Retina (tissue), 1 donor: ENCODE data around the gene F2R.

ENCODE experiments used
- DNase-seq: peaks from one replicate; pipeline ENCODE4 v3.0.0-alpha.2; 2016

The F2R gene

DNA sequence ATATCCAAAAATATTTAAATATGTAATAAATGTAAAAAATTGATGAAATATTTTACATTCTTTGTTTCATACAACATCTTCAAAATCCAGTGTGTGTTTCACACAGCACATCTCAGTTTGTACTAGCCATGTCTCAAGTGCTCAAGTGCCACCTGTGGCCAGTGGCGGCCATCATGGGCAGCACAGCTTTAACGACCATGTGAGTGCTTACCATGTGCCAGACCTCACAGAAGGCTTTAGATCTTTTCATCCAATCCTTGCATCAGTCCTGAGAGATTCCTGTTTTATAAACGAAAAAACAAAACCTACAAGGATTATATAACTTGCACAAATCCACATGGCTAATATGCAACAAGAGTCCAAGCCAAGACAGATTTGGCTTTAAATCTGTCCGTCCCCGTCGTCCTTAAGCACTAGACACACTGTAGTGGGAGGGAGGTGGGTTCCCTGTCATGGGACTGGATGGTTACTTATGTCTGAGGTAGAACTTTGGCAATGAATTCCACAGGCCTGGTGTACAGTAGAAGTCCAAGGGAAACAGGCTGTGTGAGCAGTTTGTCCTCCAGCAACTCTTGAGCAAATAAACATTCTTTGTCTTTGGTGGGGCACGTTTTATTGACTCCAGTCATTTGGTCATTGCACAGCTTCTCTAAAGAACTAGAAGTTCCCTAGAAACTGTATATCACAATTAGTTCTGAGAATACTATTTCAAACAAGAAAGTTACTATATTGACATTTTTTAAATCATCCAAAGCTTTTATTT, 25.0 kb upstream of the F2R start:
- DNase-seq: no peak

- DNase-seq: no peak
Observed at GRCh38 chr5:76691467-76692273, 24.3 kb upstream of the F2R start.

DNA sequence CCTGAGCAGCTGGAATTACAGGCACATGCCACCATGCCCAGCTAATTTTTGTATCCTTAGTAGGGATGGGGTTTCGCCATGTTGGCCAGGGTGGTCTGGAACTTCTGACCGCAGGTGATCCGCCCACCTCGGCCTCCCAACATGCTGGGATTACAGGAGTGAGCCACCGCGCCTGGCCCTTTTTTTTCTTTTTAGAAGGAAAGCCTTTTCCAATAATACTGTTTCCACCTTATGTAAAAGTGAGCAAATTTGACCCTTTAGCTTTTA, 23.7 kb upstream of the F2R start:
- DNase-seq: no peak

DNA sequence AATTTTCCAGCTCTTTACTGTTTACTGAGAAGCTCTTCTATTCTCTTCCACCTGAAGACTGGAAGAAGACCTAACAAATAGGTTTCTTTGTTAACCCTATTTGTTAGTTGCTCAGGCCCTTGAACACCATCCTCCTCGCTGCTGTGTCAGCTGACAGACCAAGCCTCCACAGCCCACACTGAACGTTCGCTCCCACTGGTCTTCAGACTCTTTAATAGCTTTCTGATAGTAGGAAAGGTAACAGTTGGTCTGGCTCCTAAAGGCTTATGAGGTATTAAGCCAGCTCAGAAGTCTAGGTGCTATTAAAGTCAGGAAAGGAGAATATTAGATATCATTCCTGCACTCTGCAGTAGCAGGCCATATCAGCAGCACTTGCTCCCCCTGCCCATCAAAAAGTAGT, 23.3 kb upstream of the F2R start:
- DNase-seq: no peak

DNA sequence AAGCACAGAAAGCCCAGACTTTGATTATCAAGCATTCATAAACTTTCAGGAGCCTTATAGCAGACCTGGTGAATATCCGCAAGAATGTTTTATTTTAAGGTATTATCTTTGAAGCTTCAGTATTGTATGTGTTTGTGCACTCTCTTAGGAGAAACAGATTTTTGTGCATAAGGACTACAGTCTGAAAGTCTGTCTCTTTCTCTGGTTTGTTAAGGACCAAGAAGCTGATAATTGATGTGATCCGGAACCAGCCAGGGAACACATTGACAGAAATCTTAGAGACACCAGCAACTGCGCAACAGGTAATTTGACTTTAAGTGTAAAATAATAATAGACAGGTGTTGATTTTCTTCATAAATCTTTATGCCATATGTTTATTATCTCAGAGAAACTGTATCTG, 22.8 kb upstream of the F2R start:
- DNase-seq: no peak

DNA sequence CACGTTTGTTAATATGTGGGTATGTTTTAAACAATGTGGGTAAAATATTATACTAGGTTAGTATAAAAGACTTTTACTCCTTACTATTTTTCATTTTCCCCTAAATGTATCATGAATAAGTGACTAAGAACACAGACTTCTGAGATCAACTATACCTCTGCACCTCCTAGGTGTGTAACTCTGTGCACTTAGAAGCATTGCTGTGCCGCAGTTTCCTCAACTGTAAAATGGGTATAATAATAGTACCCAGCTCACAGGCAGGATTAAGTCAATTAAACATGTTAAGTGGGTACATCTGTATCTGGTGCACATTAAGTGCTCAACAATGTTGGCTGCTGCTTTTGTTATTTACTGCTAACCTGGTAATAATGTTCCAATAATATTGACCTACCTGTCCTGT, 21.6 kb upstream of the F2R start:
- DNase-seq: no peak

- no peak for DNase-seq
Observed at GRCh38 chr5:76695346-76695745, 20.6 kb upstream of the F2R start.

DNA sequence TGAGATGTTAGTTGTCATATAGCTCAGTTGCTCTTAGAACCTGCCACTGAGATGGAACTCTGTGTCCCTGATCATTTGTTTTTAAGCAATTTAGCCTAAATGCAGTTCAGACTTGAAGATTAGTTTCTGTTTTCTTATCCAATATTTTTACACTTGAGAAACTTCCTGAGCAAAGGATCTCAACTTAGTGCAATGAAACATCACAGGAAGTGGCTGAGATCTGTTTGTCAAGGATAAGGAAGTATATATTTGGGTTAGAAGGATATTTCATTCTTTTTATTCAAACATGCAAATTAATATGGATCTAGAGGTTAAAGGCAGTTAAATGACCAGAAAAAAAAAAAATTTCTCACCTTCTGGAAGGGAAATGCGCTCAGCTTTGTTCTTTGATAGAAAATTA, 19.7 kb upstream of the F2R start:
- DNase-seq: no peak

- no peak for DNase-seq
Observed at GRCh38 chr5:76697670-76698069, 18.3 kb upstream of the F2R start.

DNA sequence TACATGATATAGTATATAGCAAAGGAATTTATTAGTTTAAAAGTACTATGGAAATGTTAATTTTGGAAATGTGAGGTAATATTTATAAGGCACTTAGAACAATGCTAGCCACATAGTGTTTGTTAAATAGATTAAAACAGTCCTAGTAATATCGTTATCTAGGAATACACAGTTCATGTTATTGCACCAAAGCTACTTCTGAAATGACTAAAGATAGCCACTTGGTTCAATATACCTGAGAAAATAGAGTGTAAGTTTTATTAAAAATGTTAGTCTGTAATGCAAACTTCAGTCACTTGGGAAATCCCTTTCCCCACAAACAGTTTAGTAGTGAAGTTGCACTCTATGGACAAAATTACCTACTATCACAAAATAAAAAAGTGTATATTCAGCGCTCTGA, 15.4 kb upstream of the F2R start:
- DNase-seq: no peak

DNA sequence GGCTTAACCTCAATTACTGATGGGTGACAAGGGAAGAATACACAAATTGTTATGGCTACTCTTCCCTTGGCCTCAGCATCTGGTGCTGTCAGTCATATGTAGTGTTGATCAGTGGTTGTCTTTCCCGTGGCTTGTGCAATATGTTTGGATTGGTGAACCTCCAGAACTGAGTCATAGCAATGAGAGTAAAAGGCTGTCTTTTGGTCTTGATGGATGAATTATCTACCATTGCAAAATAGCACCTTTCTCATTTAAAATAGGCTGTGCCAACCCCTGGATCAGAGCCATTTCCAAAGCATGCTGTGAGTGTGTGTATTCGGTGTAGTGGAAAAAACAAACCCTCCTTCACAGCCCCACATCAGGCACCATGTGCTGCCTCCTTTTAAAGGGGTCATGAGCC, 14.6 kb upstream of the F2R start:
- no peak for DNase-seq

GRCh38 chr5:76703707-76704106, 12.2 kb upstream of the F2R start:
- DNase-seq: no peak

GRCh38 chr5:76704131-76704663, 11.7 kb upstream of the F2R start:
- DNase-seq: no peak

DNA sequence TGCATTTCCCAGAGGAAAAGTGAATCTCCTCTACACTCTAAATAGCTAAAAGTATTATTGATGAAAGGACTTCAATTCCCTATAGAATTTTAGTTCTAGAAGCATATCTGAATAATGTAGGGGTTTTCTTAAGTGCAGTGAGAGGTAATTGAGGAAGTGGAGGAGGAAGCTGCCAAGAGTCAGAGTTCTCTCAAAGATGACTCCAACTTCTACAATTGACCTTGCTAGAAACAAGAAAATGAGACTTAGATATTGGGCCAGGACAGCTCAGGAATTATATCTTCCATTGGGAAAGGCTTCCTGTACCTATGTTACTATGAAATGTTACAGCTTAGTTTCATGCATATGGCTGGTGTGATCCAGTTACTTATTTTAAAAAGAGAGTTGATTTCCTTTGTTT, 10.4 kb upstream of the F2R start:
- DNase-seq: no peak

- DNase-seq: no peak
Observed at GRCh38 chr5:76709762-76710161, 6.2 kb upstream of the F2R start.

DNA sequence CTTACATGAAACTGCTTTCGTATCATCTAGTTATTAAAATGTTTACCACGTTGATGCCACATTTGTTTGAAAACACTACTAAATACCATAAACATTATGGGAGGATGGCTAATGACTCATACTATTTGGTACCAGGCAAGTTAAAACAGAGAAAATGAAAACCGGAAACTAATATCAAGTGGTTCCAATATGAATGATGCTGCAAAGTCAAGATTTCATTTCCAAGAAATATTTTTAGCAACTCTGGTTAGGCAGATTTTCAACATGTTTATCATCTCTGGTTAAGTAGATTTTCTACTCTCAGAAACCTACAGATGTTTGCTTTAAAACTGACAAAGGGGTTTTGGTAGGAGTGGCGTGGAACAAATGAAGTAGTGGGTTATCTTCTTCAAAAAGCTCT, 4.9 kb upstream of the F2R start:
- DNase-seq: no peak

DNA sequence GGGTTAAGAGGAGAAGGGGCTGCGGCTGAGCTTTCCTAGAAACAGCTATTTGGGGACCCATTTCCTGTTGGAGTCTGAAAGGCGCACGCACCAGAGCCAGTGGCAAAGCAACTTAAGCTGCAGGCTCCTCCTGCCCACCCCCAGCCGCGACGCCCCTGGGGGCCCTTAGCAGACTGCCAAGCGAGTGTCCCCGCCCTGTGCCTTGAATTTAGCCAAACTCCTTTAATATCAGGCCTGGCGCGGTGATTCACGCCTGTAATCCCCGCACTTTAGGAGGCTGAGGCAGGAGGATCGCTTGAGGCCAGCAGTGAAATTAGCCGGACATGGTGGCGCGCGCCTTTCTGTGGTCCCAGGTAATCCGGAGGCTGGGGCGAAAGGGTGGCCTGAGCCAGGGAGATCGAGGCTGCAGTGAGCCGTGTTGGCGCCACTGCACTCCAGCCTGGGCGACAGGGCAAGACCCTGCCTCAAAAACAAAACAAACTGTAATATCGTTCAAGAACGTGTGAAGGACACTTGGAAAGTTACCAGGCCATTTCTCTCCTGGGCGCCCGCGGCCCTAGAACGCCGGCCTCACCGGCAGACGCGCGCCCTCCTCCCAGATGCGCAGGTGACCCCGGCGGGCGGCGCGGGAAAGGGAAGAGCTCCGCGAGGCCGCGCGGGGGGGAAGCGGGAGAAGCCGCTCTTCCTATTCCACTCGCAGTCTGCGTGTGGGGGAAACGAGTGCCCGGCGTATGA, 1.0 kb upstream of the F2R start:
- no peak for DNase-seq

DNA sequence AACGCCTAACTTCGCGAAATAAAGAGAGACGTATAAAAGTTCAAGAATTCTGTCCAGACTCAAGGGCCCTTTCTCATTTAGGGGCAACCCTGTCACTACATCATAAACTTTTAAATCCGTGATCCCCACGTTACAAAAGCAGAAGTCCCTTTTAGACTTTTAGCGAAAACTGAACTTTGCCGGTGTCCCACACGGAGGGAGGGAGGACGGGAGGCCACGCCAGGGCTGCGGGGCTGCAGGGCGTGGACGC, 515 bp upstream of the F2R start:
- peak; percentile 81 for DNase-seq

GRCh38 chr5:76716456-76717157, 681 bp downstream of the F2R start:
- DNase-seq: peak; percentile 73

DNA sequence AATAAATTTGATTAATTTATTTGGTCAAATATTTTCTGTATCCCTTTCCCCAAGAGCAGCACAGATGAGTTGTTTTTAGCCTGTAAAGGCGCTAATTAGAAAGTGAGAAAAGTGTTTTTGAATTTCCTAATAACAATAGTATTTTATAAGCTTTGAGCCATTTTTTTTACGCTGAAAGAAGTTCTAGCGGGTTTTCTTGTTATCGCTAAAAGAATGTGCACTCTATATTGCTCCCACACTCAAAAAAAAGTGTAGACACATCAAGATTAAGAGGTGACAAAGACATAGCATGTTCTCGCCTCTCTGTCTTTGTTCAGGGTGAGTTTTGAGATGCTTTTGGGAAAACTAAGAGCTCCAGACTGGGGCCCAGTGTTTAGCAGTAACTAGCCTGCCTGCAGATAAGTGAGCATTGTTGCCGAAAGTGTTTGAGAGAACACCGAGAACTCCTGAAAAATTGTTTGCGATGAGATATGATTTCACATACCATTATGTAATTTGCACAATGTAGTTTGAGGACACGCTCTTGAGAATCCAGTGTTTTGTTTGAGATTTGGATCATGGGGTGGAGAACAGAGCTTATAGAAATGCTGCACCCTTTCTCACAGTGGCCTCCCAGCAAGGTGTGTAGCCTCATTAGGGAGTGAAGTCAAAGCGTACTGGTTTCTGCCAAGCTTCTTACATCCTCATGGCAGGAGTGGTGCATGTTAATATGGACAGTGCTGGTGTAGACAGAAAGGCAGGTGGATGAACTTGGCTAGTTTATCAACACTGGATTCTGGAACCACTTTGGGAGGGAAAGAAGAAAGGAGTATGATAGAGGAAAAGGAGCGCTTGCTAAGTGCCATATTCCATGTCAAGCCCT, 1.5 kb downstream of the F2R start:
- DNase-seq: peak; percentile 18

GRCh38 chr5:76718381-76718832, 2.5 kb downstream of the F2R start:
- no peak for DNase-seq

DNA sequence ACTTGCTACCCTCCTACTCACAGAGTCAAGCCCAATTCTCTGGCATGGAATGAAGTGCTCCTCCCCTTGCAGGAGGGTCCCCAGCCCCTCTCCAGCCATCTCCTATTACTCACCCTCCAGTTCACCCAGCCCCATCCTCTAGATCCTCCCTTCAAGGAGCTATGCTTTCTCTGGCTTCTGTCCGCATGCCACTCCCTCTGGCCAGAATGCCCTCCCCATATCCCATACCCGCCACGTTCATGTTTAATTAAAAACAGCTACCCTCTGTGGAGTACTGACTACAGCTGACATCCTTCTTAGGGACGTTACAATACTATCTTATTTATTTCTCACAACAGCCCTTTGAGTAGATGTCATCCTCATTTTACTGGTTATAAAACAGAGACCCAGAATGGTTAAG, 3.0 kb downstream of the F2R start:
- no peak for DNase-seq
